Gastroesophageal sphincter (tissue), 3 donors: Measurements from ENCODE around the gene ETFRF1.

ENCODE experiments used
- POLR2A ChIP-seq, 2 donors: fragments of 450-650 bp; IDR thresholded peaks; one replicate each; pipeline ENCODE4 v1.6.1; 2017; ENCODE audit warnings: antibody characterized with exemption in 2 of 2, mild to moderate bottlenecking in 2 of 2, moderate library complexity in 1 of 2
- TF ChIP-seq, protein P1 (sequence below), 4 experiments: fragments of 200-600 bp in 2 of 4; fragments of 450-650 bp in 2 of 4; sonication (generic) in 1 of 4; IDR thresholded peaks; one replicate each; pipeline ENCODE4 v1.5.1; 2017 to 2019; ENCODE audit warnings: antibody characterized with exemption in 4 of 4, mild to moderate bottlenecking in 2 of 4, moderate library complexity in 2 of 4

DNA sequence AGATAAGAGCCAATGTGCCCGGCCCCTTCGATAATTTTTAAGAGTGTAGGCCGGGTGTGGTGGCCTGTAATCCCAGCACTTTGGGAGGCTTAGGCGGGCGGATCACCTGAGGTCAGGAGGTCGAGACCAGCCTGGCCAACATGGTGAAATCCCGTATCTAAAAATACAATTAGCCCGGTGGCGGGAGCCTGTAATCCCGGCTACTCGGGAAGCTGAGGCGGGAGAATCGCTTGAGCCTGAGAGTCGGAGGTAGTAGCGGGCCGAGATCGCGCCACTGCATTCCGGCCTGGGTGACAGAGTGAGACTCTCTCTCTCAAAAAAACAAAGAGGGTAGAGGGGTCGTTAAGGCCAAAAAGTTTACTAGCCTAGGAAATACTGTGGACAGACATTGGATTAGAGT lies 53.1 kb downstream of the ETFRF1 start:
- TF ChIP-seq, protein P1, sequence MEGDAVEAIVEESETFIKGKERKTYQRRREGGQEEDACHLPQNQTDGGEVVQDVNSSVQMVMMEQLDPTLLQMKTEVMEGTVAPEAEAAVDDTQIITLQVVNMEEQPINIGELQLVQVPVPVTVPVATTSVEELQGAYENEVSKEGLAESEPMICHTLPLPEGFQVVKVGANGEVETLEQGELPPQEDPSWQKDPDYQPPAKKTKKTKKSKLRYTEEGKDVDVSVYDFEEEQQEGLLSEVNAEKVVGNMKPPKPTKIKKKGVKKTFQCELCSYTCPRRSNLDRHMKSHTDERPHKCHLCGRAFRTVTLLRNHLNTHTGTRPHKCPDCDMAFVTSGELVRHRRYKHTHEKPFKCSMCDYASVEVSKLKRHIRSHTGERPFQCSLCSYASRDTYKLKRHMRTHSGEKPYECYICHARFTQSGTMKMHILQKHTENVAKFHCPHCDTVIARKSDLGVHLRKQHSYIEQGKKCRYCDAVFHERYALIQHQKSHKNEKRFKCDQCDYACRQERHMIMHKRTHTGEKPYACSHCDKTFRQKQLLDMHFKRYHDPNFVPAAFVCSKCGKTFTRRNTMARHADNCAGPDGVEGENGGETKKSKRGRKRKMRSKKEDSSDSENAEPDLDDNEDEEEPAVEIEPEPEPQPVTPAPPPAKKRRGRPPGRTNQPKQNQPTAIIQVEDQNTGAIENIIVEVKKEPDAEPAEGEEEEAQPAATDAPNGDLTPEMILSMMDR (IDR thresholded peaks at IDR 0.05) = no peak
- TF ChIP-seq POLR2A (IDR thresholded peaks at IDR 0.05) = no peak
